ENCODE data around the gene ITPKA. TPM values are rescaled to one million over a fixed set of nuclear protein-coding genes. Genes with fewer than 3 reads are reported as not detected.

Gene ITPKA
- total RNA-seq, 2 donors from 2014 or later = 3.5 to 5.5 TPM

GRCh38 chr15:41483115-41483514 is 10.6 kb upstream of the ITPKA start:
- Mint-ChIP-seq H3K27ac (peak overlapping the region; percentile 70), H3K27me3 (no peaks in the 10 kb centered on the region), H3K4me1 (peaks cover 19% of the 10 kb centered on the region), H3K36me3 (ENCODE audit: low read depth) (peaks cover 44% of the 10 kb centered on the region), H3K9me3 (no peaks in the 10 kb centered on the region), H3K4me3 (peak overlapping the region; percentile 73)
- peak; percentile 83 for ATAC-seq (replicated peaks)

GRCh38 chr15:41483519-41483918 is 10.2 kb upstream of the ITPKA start:
- no peaks in the 10 kb centered on the region for H3K9me3 Mint-ChIP-seq
- H3K27ac Mint-ChIP-seq = peak overlapping the region; percentile 70
- H3K4me3 Mint-ChIP-seq = peak overlapping the region; percentile 73
- H3K27me3 Mint-ChIP-seq = no peaks in the 10 kb centered on the region
- H3K36me3 Mint-ChIP-seq (ENCODE audit: low read depth) = peaks cover 41% of the 10 kb centered on the region
- peaks cover 20% of the 10 kb centered on the region for H3K4me1 Mint-ChIP-seq
- ATAC-seq (replicated peaks) = peak; percentile 58

GRCh38 chr15:41484937-41485625 is 8.6 kb upstream of the ITPKA start:
- Mint-ChIP-seq H3K4me1 (peaks cover 21% of the 10 kb centered on the region), H3K27me3 (no peaks in the 10 kb centered on the region), H3K36me3 (ENCODE audit: low read depth) (peaks cover 25% of the 10 kb centered on the region), H3K4me3 (no peak overlapping the region), H3K27ac (no peak overlapping the region), H3K9me3 (no peaks in the 10 kb centered on the region)
- no peak for ATAC-seq (replicated peaks)

- H3K27me3 Mint-ChIP-seq = no peaks in the 10 kb centered on the region
- peaks cover 13% of the 10 kb centered on the region for H3K36me3 Mint-ChIP-seq (ENCODE audit: low read depth)
- no peak overlapping the region for H3K27ac Mint-ChIP-seq
- ATAC-seq (replicated peaks) = no peak
- peaks cover 28% of the 10 kb centered on the region for H3K4me1 Mint-ChIP-seq
- H3K9me3 Mint-ChIP-seq = no peaks in the 10 kb centered on the region
- H3K4me3 Mint-ChIP-seq = no peak overlapping the region
Observed at GRCh38 chr15:41486286-41486685, 7.4 kb upstream of the ITPKA start.

- Mint-ChIP-seq H3K4me1 (peaks cover 36% of the 10 kb centered on the region), H3K27me3 (no peaks in the 10 kb centered on the region), H3K36me3 (ENCODE audit: low read depth) (peaks cover 7% of the 10 kb centered on the region), H3K27ac (peak overlapping the region; percentile 66), H3K9me3 (no peaks in the 10 kb centered on the region), H3K4me3 (no peak overlapping the region)
- ATAC-seq (replicated peaks) = no peak
Observed at GRCh38 chr15:41487381-41487780, 6.3 kb upstream of the ITPKA start.

- Mint-ChIP-seq H3K36me3 (ENCODE audit: low read depth) (peaks cover 7% of the 10 kb centered on the region), H3K27ac (peak overlapping the region; percentile 66), H3K27me3 (no peaks in the 10 kb centered on the region), H3K9me3 (no peaks in the 10 kb centered on the region), H3K4me1 (peaks cover 39% of the 10 kb centered on the region), H3K4me3 (peak overlapping the region; percentile 2)
- peak; percentile 12 for ATAC-seq (replicated peaks)
Observed at GRCh38 chr15:41487802-41488201, 5.9 kb upstream of the ITPKA start.

- H3K4me1 Mint-ChIP-seq = peaks cover 29% of the 10 kb centered on the region
- ATAC-seq (replicated peaks) = no peak
- H3K27me3 Mint-ChIP-seq = no peaks in the 10 kb centered on the region
- H3K27ac Mint-ChIP-seq = no peak overlapping the region
- peaks cover 7% of the 10 kb centered on the region for H3K36me3 Mint-ChIP-seq (ENCODE audit: low read depth)
- H3K9me3 Mint-ChIP-seq = no peaks in the 10 kb centered on the region
- peak overlapping the region; percentile 10 for H3K4me3 Mint-ChIP-seq
Observed at GRCh38 chr15:41489641-41490040, 4.0 kb upstream of the ITPKA start.

- Mint-ChIP-seq H3K4me3 (peak overlapping the region; percentile 10), H3K36me3 (ENCODE audit: low read depth) (peaks cover 7% of the 10 kb centered on the region), H3K4me1 (peaks cover 29% of the 10 kb centered on the region), H3K9me3 (no peaks in the 10 kb centered on the region), H3K27ac (peak overlapping the region; percentile 3), H3K27me3 (no peaks in the 10 kb centered on the region)
- peak; percentile 75 for ATAC-seq (replicated peaks)
Observed at GRCh38 chr15:41490355-41490754, 3.3 kb upstream of the ITPKA start.

GRCh38 chr15:41491889-41492288 is 1.8 kb upstream of the ITPKA start:
- Mint-ChIP-seq H3K36me3 (ENCODE audit: low read depth) (peaks cover 7% of the 10 kb centered on the region), H3K27me3 (peaks cover 6% of the 10 kb centered on the region), H3K4me3 (peak overlapping the region; percentile 88), H3K4me1 (peaks cover 29% of the 10 kb centered on the region), H3K27ac (no peak overlapping the region), H3K9me3 (no peaks in the 10 kb centered on the region)
- no peak for ATAC-seq (replicated peaks)

GRCh38 chr15:41492597-41493204 is 973 bp upstream of the ITPKA start:
- Mint-ChIP-seq H3K4me3 (peak overlapping the region; percentile 88), H3K4me1 (peaks cover 27% of the 10 kb centered on the region), H3K27me3 (peaks cover 11% of the 10 kb centered on the region), H3K36me3 (ENCODE audit: low read depth) (peaks cover 5% of the 10 kb centered on the region), H3K9me3 (no peaks in the 10 kb centered on the region), H3K27ac (peak overlapping the region; percentile 85)
- no peak for ATAC-seq (replicated peaks)

GRCh38 chr15:41493902-41494189 is 172 bp downstream of the ITPKA start:
- peaks cover 22% of the 10 kb centered on the region for H3K4me1 Mint-ChIP-seq
- peaks cover 11% of the 10 kb centered on the region for H3K27me3 Mint-ChIP-seq
- no peaks in the 10 kb centered on the region for H3K36me3 Mint-ChIP-seq (ENCODE audit: low read depth)
- H3K4me3 Mint-ChIP-seq = no peak overlapping the region
- H3K27ac Mint-ChIP-seq = no peak overlapping the region
- ATAC-seq (replicated peaks) = peak; percentile 13
- no peaks in the 10 kb centered on the region for H3K9me3 Mint-ChIP-seq

GRCh38 chr15:41494190-41494921 is 682 bp downstream of the ITPKA start:
- Mint-ChIP-seq H3K4me3 (peak overlapping the region; percentile 53), H3K4me1 (peaks cover 22% of the 10 kb centered on the region), H3K27ac (no peak overlapping the region), H3K27me3 (peaks cover 11% of the 10 kb centered on the region), H3K9me3 (no peaks in the 10 kb centered on the region), H3K36me3 (ENCODE audit: low read depth) (no peaks in the 10 kb centered on the region)
- peak; percentile 6 for ATAC-seq (replicated peaks)

- no peaks in the 10 kb centered on the region for H3K9me3 Mint-ChIP-seq
- peaks cover 11% of the 10 kb centered on the region for H3K27me3 Mint-ChIP-seq
- ATAC-seq (replicated peaks) = no peak
- no peaks in the 10 kb centered on the region for H3K36me3 Mint-ChIP-seq (ENCODE audit: low read depth)
- H3K4me1 Mint-ChIP-seq = peaks cover 20% of the 10 kb centered on the region
- H3K27ac Mint-ChIP-seq = no peak overlapping the region
- H3K4me3 Mint-ChIP-seq = peak overlapping the region; percentile 53
Observed at GRCh38 chr15:41494922-41495735, 1.5 kb downstream of the ITPKA start.
